GM12878 (cell line): ENCODE results near the gene TRIM37. TPM values are rescaled to one million over a fixed set of nuclear protein-coding genes. Genes with fewer than 3 reads are reported as not detected.
A peak's percentile ranks its signal among the peaks of the same experiment; 100 is the strongest.

ENCODE experiments used
- BMI1 ChIP-seq: fragments of 450-650 bp; IDR thresholded peaks from 2 replicates; pipeline ENCODE4 v1.6.1; 2016; ENCODE audit warnings: mild to moderate bottlenecking, moderate library complexity, borderline replicate concordance
- CUX1 ChIP-seq: IDR thresholded peaks from 2 replicates; pipeline ENCODE4 v1.6.1; 2012; ENCODE audit warnings: improper control_type of control experiment, low read depth, low read length; ENCODE audit not compliant: insufficient replicate concordance
- KLF5 ChIP-seq: fragments of 450-650 bp; IDR thresholded peaks from 2 replicates; pipeline ENCODE4 v1.6.1; 2014; ENCODE audit warnings: mild to moderate bottlenecking; ENCODE audit not compliant: partially characterized antibody
- NFXL1 ChIP-seq: fragments of 450-650 bp; IDR thresholded peaks from 2 replicates; pipeline ENCODE4 v1.6.1; 2017; ENCODE audit warnings: antibody characterized with exemption, mild to moderate bottlenecking, borderline replicate concordance
- PML ChIP-seq: IDR thresholded peaks from 2 replicates; pipeline ENCODE4 v1.6.1; 2012; ENCODE audit warnings: low read length, inconsistent platforms
- POU2F2 ChIP-seq: IDR thresholded peaks from 3 replicates; pipeline ENCODE4 v1.6.1; 2011; ENCODE audit warnings: low read depth, mild to moderate bottlenecking, low read length, borderline replicate concordance
- SKIL ChIP-seq: fragments of 450-650 bp; IDR thresholded peaks from 2 replicates; pipeline ENCODE4 v1.6.1; 2017; ENCODE audit warnings: mild to moderate bottlenecking, low read depth, inconsistent platforms; ENCODE audit not compliant: poor library complexity, severe bottlenecking
- ZBTB40 ChIP-seq: fragments of 450-650 bp; IDR thresholded peaks from 2 replicates; pipeline ENCODE4 v1.6.1; 2016; ENCODE audit warnings: mild to moderate bottlenecking, moderate library complexity, borderline replicate concordance
- ZNF217 ChIP-seq: fragments of 450-650 bp; IDR thresholded peaks from 2 replicates; pipeline ENCODE4 v1.6.1; 2017; ENCODE audit warnings: antibody characterized with exemption, mild to moderate bottlenecking
- ZNF274 ChIP-seq: IDR thresholded peaks from one replicate; pipeline ENCODE4 v1.8.0; 2011; ENCODE audit not compliant: insufficient read length, insufficient read depth
- ZNF687 ChIP-seq: fragments of 450-650 bp; IDR thresholded peaks from 2 replicates; pipeline ENCODE4 v1.6.1; 2017; ENCODE audit warnings: mild to moderate bottlenecking, moderate library complexity
- polyA plus RNA-seq, 11 experiments: library from polyadenylated mRNA; depleted of rRNA in 4 of 11; unstranded in 6 of 11; stranded (reverse) in 5 of 11; fragments of >200 nt; fragmentation: Nextera tagmentation in 4 of 11; fragmentation: Illumina TruSeq in 1 of 11; extraction: Ambion mirVana in 4 of 11; extraction: Trizol in 1 of 11; gene quantifications; 1 replicate in 1 of 11; 2 replicates in 10 of 11; pipeline versions ENCODE4 v1.2.1 to v1.2.3, GENCODE V29; 2011 to 2016; ENCODE audit warnings: inconsistent platforms in 2 of 11, missing spikeins in 2 of 11, low read depth in 1 of 11
- total RNA-seq, 4 experiments: library from RNA; depleted of rRNA in 3 of 4; stranded (reverse); fragments of >200 nt in 3 of 4; fragmentation: Illumina TruSeq in 1 of 4; extraction: Trizol in 1 of 4; gene quantifications; 2 replicates each; pipeline versions ENCODE4 v1.2.1 to v1.2.3, GENCODE V29; 2013 to 2021

Gene TRIM37
- total and polyA plus RNA-seq, 10 of the 15 experiments (the other 5 are each of a cell fraction or from before 2014, with no cell fraction given), result 4.8 to 20.6 (median 18.1) TPM

GRCh38 chr17:59106463-59107305 is at the start of gene TRIM37 (continued):
- TF ChIP-seq ZBTB40, result 0 out of 2 replicates have a peak, but pooled peaks have one; percentile 36
- TF ChIP-seq PML, result peak; percentile 47; the same call in 1 of the 2 replicates
- no peak for TF ChIP-seq BMI1
- peak; percentile 27 for TF ChIP-seq KLF5
- TF ChIP-seq POU2F2, result no peak
- TF ChIP-seq ZNF217, result no peak
- TF ChIP-seq CUX1, result no peak
- no peak for TF ChIP-seq ZNF687
- TF ChIP-seq ZNF274, result no peak
- TF ChIP-seq SKIL, result no peak
- TF ChIP-seq NFXL1, result 0 out of 2 replicates have a peak, but pooled peaks have one; percentile 88
